Measurements from ENCODE around the gene BUB1B.

BUB1B gene

DNA sequence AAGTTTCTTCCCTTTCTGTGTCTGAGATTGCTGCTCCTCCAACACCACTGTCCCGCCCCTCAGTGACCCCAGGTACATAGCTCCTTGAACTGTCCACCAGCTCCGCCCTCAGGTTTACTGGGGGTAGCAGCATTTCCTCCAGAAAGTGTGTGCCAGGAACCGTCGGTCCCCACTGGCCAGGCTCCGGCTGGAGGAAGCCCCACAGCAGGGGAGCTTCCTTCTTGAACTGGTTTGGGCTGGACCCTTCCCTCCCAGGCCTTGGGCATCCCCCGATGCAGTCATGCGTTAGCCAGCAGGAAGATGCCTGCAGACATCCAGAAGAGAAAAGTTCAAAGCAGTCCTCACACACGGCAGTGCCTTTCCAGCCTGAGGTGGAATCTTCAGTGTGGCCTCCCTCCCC is 97.7 kb downstream of the BUB1B start:
- DNase-seq = no peak

DNA sequence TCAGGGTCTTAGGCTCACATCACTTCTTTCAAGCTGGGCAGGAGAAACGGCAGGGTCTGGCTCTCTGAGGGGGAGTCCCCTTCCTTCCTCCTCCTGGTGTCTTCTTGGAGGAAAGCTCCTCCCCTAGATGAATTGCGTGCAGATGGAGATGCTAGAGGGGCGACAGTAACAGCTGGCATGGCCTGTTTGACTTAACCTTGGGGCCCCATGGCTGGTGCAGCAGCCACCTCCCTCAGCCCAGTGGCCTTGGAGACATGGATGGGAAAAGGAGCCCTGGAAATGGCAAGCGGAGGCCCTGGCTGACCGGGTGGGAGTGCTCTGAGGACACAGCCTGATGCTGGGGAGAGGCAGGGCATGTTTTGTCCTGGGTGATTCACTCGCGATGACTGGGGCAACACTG is 98.2 kb downstream of the BUB1B start:
- no peak for DNase-seq

- no peak for DNase-seq
Measured at GRCh38 chr15:40263024-40263754, 102.3 kb downstream of the BUB1B start.

DNA sequence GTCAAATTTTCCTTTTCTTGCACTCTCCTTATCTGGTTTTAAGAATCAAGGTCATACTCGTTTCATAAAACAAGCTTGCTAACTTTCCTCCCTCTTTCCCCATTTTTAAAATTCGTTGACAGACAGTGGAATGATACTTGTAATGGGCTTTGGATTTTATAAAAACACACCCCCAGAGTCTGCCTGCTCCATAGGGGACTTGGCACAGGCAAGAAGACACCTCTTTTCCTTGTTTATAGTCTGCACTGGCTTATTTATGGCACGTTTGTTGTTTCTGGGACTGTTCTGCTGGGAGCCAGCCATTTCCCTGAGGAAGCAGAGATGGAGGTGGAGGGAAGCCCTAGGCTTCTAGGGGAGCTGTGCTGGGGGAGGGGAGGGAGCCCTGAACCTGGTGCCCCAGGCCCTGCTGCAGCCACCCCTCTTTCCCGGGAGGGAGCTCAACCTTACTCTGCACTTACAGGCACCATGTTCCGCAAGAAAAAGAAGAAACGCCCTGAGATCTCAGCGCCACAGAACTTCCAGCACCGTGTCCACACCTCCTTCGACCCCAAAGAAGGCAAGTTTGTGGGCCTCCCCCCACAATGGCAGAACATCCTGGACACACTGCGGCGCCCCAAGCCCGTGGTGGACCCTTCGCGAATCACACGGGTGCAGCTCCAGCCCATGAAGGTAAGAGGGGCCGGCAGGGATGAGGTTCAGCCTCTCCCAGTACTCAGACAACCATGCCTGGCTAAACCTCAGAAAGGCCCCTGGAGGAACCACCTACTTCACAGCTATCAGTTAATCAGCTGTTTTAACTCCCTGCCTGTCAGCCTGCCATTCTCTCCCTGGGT is 103.7 kb downstream of the BUB1B start:
- DNase-seq = no peak

- no peak for DNase-seq
Measured at GRCh38 chr15:40265355-40265754, 104.5 kb downstream of the BUB1B start.

GRCh38 chr15:40265875-40266274 is 105.0 kb downstream of the BUB1B start:
- no peak for DNase-seq

DNA sequence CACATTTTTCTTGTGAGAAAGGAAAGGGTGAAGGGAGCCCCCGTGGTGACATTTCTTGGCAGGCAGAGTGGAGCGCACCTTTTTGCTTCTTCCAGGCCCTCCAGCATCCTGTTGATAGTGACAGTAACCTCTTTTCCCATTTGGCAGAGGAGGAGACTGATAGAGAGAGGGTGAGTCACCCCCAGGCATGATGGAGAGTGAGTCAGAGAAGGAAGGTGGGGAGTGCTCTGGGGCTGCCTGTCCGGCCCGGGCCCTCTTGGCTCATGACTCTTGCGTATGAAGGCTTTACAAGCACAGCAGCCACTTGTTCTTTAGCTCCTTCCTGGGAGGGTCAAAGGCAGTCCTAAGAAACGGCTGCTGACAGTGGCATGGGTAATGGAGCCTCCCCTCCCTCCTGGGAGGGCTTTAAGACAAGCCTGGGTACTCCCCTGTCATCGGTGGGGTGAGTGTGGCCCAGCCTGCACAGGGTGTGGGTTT is 106.0 kb downstream of the BUB1B start:
- no peak for DNase-seq

GRCh38 chr15:40267670-40268069 is 106.8 kb downstream of the BUB1B start:
- no peak for DNase-seq

- DNase-seq = no peak
Measured at GRCh38 chr15:40269604-40270003, 108.7 kb downstream of the BUB1B start.

DNA sequence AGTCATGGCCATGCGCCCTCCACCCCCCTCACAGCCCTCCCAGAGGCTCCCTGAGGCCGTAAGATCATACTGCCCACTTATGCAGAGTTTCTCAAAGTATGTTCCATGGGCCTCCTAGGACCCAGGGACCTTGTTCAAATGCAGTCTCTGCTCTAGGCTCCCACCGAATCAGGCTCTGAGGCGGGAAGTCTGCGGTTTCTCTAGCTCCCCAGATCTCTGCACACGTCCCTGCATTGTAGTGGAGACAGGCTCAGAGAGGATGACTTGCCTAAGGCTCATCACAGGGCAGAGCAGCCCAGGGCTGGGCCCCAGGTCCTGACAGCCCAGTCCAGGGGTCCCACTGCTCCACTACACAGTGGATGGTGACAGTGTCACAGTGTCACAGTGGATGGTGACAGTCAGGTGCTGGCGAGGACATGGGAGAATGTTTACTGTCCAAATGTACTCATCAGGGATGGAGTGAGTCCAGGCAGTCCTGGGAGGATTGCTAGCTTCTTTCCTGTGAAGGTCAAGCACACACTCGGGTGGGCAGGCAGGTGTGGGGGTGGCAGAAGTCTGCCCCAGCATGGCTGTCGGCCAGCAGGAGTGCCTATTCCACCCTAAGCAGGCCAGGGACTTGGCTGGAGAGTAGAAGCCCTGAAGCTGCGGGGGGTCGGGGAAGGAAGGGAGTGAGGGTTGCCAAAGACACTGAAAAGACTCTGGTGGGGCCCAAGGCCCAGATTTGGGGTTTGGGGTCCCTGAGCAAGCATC is 109.6 kb downstream of the BUB1B start:
- DNase-seq = no peak

Measured in NCI-H1436 treated with DMSO at 0.1 percent for 48 hours (cell line).